Stomach (tissue), 9 donors: ENCODE results near the gene TET2. TPM values are rescaled to one million over a fixed set of nuclear protein-coding genes. Genes with fewer than 3 reads are reported as not detected.
A peak's percentile ranks its signal among the peaks of the same experiment; 100 is the strongest.

Experiments used
- DNase-seq, 2 donors: peaks; one replicate each; pipeline versions ENCODE4 v3.0.0 to v3.0.0-alpha.2; 2013 to 2019
- H3K27ac ChIP-seq, 5 donors: fragments of 200-600 bp in 4 of 5; sonication (generic) in 4 of 5; one replicate each; pipeline ENCODE4 v1.5.1; 2013 to 2019; ENCODE audit warnings: mild to moderate bottlenecking in 1 of 5, moderate library complexity in 1 of 5
- H3K27me3 ChIP-seq, 3 donors: fragments of 200-600 bp; sonication (generic); one replicate each; pipeline ENCODE4 v1.5.1; 2017 to 2019; ENCODE audit warnings: mixed run types in 1 of 3
- H3K36me3 ChIP-seq, 4 donors: fragments of 200-600 bp; sonication (generic); 1 replicate in 3 of 4; 2 replicates in 1 of 4; pipeline ENCODE4 v1.5.1; 2016 to 2019
- H3K4me1 ChIP-seq, 4 donors: fragments of 200-600 bp; sonication (generic); one replicate each; pipeline ENCODE4 v1.5.1; 2016 to 2019
- H3K4me3 ChIP-seq, 4 donors: fragments of 200-600 bp; sonication (generic) in 3 of 4; one replicate each; pipeline ENCODE4 v1.5.1; 2016 to 2019; ENCODE audit warnings: mild to moderate bottlenecking in 1 of 4
- H3K9me3 ChIP-seq, 4 donors: fragments of 200-600 bp; sonication (generic); one replicate each; pipeline ENCODE4 v1.5.1; 2016 to 2019
- EP300 ChIP-seq: sonication (generic); formaldehyde crosslinking; IDR thresholded peaks from one replicate; pipeline ENCODE4 v1.6.1; 2017; ENCODE audit warnings: antibody characterized with exemption
- POLR2A ChIP-seq, 4 donors: fragments of 450-650 bp; IDR thresholded peaks; one replicate each; pipeline ENCODE4 v1.6.1; 2016; ENCODE audit warnings: antibody characterized with exemption in 4 of 4, control low read depth in 2 of 4, mild to moderate bottlenecking in 1 of 4, moderate library complexity in 1 of 4
- POLR2AphosphoS5 ChIP-seq, 3 donors: sonication (generic); formaldehyde crosslinking; IDR thresholded peaks; one replicate each; pipeline ENCODE4 v1.6.1; 2016; ENCODE audit warnings: antibody characterized with exemption in 3 of 3
- WGBS, 5 donors: extraction: QIAGEN DNeasy Blood & Tissue Kit in 3 of 5; methylation state at CpG; one replicate each; pipeline versions ENCODE4 v1.1.5 to v1.1.7; 2013 to 2018; 5-methylcytosine and 5-hydroxymethylcytosine counted together
- intact Hi-C: fragments of 100-400 bp; cut with DNase I; formaldehyde crosslinking; loops from one replicate; pipeline ENCODE4 v1.15.1; 2023; ENCODE audit warnings: low total_unique reads
- polyA plus RNA-seq, 3 donors: library from polyadenylated mRNA; stranded (reverse); fragments of 200-250 nt; gene quantifications; one replicate each; pipeline ENCODE4 v1.2.3, GENCODE V29; 2013
- total RNA-seq, 5 donors: library from RNA; depleted of rRNA; stranded (reverse); fragments of >200 nt; gene quantifications; one replicate each; pipeline versions ENCODE4 v1.1.0 to v1.2.3, GENCODE V29; 2014 to 2016
- TF ChIP-seq, protein P1 (sequence below), 7 experiments: fragments of 450-650 bp in 4 of 7; fragments of 200-600 bp in 3 of 7; sonication (generic) in 3 of 7; IDR thresholded peaks; one replicate each; pipeline ENCODE4 v1.5.1; 2016 to 2019; ENCODE audit warnings: antibody characterized with exemption in 7 of 7, control low read depth in 2 of 7, mild to moderate bottlenecking in 1 of 7
- donor health status: healthy with polysubstance abuse.
- donor health status: Bipolar disorder and iron deficiency.
- donor health status: healthy.

Gene TET2
- total and polyA plus RNA-seq, 8 donors = 1.7 to 30.3 (median 21.7) TPM

DNA sequence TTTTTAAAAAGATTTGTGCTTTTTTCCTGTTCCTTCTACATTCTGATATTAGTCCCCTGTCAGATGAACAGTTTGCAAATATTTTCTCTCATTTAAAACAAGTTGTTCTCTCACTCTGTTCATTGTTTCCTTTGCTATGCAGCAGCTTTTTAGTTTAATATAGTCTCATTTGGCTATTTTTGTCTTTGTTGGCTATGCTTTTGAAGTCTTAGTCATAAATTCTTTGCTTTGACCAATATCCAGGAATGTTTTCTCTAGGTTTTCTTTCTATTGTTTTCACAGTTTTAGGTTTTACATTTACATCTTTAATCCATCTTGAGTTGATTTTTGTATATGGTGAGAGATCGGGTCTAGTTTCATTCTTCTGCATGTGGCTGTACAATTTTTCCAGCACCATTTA lies 136.8 kb downstream of the TET2 start:
- no peak for DNase-seq
- peaks cover 0 to 11% (median 3%) of the 10 kb centered on the region in 4 donors for H3K9me3 ChIP-seq
- intact Hi-C loops = no loop called here
- H3K4me1 ChIP-seq = peaks cover 0 to 12% (median 0%) of the 10 kb centered on the region in 4 donors
- H3K27me3 ChIP-seq = no peaks in the 10 kb centered on the region
- H3K27ac ChIP-seq = no peak overlapping the region
- 89 to 100% (median 91%) methylated on average over 1 of the region's 1 CpG for WGBS, 5 donors
- no peaks in the 10 kb centered on the region for H3K36me3 ChIP-seq
- no peak overlapping the region for H3K4me3 ChIP-seq
- TF ChIP-seq, protein P1, sequence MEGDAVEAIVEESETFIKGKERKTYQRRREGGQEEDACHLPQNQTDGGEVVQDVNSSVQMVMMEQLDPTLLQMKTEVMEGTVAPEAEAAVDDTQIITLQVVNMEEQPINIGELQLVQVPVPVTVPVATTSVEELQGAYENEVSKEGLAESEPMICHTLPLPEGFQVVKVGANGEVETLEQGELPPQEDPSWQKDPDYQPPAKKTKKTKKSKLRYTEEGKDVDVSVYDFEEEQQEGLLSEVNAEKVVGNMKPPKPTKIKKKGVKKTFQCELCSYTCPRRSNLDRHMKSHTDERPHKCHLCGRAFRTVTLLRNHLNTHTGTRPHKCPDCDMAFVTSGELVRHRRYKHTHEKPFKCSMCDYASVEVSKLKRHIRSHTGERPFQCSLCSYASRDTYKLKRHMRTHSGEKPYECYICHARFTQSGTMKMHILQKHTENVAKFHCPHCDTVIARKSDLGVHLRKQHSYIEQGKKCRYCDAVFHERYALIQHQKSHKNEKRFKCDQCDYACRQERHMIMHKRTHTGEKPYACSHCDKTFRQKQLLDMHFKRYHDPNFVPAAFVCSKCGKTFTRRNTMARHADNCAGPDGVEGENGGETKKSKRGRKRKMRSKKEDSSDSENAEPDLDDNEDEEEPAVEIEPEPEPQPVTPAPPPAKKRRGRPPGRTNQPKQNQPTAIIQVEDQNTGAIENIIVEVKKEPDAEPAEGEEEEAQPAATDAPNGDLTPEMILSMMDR (IDR thresholded peaks at IDR 0.05) = no peak
- no peak for TF ChIP-seq POLR2AphosphoS5 (IDR thresholded peaks at IDR 0.05)
- no peak for TF ChIP-seq EP300
- no peak for TF ChIP-seq POLR2A (IDR thresholded peaks at IDR 0.05)

DNA sequence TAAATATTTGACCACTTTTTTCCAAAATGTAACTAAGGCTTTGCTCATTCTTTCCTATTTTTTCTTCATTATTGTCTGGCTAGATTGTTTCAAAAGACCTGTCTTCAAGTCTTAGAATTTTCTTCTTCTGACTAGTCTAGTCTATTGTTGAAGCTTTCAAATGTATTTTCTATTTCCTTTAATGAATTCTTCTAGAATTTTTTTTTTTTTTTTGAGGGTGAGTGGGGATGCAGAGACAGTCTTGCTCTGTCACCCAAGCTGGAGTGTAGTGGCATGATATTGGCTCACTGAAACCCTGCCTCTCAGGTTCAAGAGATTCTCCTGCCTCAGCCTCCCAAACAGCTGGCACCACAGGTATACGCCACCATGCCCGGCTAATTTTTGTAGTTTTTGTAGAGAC lies 141.4 kb downstream of the TET2 start:
- Histone ChIP-seq H3K27ac (no peak overlapping the region), H3K27me3 (no peaks in the 10 kb centered on the region), H3K9me3 (peaks cover 0 to 17% (median 7%) of the 10 kb centered on the region in 4 donors), H3K4me1 (no peaks in the 10 kb centered on the region), H3K36me3 (no peaks in the 10 kb centered on the region), H3K4me3 (no peak overlapping the region)
- 95 to 100% (median 100%) methylated on average over 2 of the region's 2 CpGs for WGBS, 5 donors
- TF ChIP-seq, protein P1 (IDR thresholded peaks at IDR 0.05) = no peak
- TF ChIP-seq POLR2A (IDR thresholded peaks at IDR 0.05) = no peak
- TF ChIP-seq EP300 = no peak
- TF ChIP-seq POLR2AphosphoS5 (IDR thresholded peaks at IDR 0.05) = no peak
- intact Hi-C loops = no loop called here
- DNase-seq = no peak

DNA sequence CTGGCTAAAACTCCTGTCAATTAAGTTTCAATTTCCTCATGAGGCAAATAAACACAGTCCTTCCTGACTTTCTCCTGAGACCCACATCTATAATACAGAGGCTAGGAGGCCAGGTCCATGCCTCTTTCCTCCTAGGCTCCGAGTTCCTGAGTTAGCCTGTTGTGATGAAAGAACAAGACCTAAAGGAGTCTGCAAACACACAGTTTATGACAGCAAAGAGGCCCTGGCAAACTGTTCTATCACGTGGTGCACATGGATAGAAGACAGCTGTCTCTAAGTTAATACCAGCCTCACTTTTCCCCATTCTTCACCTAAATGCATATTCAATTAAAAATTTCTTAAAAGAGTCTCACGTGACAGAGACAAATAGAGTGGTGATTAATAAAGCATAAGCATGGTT lies 145.2 kb downstream of the TET2 start:
- peak in 1 of 2 donors; percentile 15 for DNase-seq
- WGBS, 5 donors = 56 to 72% (median 61%) methylated on average over 3 of the region's 3 CpGs
- intact Hi-C loops = no loop called here
- Histone ChIP-seq H3K4me1 (no peaks in the 10 kb centered on the region), H3K36me3 (no peaks in the 10 kb centered on the region), H3K27ac (no peak overlapping the region), H3K9me3 (peaks cover 0 to 17% (median 7%) of the 10 kb centered on the region in 4 donors), H3K4me3 (no peak overlapping the region), H3K27me3 (no peaks in the 10 kb centered on the region)
- TF ChIP-seq POLR2AphosphoS5 (IDR thresholded peaks at IDR 0.05) = no peak
- TF ChIP-seq POLR2A (IDR thresholded peaks at IDR 0.05) = no peak
- TF ChIP-seq EP300 = no peak
- TF ChIP-seq, protein P1 (IDR thresholded peaks at IDR 0.05) = no peak

DNA sequence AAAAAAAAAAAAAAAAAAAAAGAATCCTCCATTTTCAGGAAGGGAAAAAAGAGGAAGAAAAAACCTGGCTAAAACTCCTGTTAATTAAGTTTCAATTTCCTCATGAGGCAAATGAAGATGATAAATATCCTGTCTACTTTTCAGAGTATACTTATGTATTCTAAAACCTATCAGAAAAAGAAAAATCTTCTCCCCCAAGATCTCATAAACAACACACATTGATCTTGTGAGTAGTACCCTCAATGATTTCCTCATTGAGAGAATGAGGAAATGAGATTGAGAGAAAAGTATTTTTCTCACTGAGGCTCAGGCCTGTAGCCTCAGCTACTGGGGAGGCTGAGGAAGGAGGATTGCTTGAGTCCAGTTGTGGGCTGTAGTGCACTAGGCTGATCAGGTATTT lies 146.7 kb downstream of the TET2 start:
- intact Hi-C loops = no loop called here
- Histone ChIP-seq H3K27ac (no peak overlapping the region), H3K9me3 (peaks cover 0 to 9% (median 4%) of the 10 kb centered on the region in 4 donors), H3K36me3 (no peaks in the 10 kb centered on the region), H3K27me3 (no peaks in the 10 kb centered on the region), H3K4me1 (no peaks in the 10 kb centered on the region), H3K4me3 (no peak overlapping the region)
- TF ChIP-seq, protein P1 (IDR thresholded peaks at IDR 0.05) = no peak
- no peak for TF ChIP-seq POLR2AphosphoS5 (IDR thresholded peaks at IDR 0.05)
- DNase-seq = no peak
